HG03045 (cell line): ENCODE data around the gene KCNJ6.
"Not testable (repeated sequence)": the region's sequence is repeated elsewhere in the genome, so short reads cannot be mapped to it uniquely, and the experiment has no call there.

ENCODE experiments used
- ATAC-seq: cut with Tn5 transposase; IDR thresholded peaks from one replicate; pipeline ENCODE4 v1.9.1; 2021; ENCODE audit warnings: mild to moderate bottlenecking, moderate library complexity; ENCODE audit not compliant: unreplicated experiment

KCNJ6 gene, protein sequence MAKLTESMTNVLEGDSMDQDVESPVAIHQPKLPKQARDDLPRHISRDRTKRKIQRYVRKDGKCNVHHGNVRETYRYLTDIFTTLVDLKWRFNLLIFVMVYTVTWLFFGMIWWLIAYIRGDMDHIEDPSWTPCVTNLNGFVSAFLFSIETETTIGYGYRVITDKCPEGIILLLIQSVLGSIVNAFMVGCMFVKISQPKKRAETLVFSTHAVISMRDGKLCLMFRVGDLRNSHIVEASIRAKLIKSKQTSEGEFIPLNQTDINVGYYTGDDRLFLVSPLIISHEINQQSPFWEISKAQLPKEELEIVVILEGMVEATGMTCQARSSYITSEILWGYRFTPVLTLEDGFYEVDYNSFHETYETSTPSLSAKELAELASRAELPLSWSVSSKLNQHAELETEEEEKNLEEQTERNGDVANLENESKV

DNA sequence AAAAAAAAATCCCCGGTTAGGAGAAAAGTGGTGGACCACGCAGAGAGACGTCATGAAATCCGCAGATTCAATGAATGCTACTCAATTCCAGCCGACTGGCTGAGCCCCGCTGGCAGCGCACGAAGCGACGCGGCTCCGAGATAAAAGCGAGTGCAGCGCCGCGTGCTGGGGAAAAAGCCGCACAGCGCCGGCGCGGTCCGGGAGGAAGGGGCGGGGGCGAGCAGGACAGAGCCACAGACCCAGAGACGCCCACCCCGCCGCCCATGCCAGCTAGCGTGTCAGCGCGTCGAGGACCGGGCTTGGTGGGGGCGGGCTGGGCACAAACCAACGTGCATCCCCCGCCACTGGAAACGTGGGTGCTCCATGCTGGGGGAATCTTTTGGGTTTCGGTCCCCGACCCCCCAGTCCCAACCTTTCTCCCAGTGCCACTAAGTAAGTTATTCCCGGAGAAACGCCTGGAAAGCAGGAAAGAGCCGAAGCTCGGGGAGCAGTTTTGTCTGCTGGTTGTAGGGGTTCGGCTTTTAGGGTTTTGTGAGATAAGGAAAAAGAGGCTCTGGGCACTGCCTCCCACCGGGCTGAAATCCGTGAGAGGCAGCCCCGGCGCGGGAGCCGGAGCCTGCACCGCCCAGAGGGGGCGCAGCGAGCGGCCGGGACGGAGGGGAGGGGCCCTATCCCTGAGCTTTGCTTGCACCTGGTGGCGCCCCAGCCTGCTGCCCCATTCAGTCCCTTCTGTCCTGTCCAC is at the start of gene KCNJ6:
KCNJ6 (minus strand) TSS at position 148 of the 742 bp plus-strand sequence. CDS start 75,775 bp downstream, outside the sequence.
- no peak for ATAC-seq

DNA sequence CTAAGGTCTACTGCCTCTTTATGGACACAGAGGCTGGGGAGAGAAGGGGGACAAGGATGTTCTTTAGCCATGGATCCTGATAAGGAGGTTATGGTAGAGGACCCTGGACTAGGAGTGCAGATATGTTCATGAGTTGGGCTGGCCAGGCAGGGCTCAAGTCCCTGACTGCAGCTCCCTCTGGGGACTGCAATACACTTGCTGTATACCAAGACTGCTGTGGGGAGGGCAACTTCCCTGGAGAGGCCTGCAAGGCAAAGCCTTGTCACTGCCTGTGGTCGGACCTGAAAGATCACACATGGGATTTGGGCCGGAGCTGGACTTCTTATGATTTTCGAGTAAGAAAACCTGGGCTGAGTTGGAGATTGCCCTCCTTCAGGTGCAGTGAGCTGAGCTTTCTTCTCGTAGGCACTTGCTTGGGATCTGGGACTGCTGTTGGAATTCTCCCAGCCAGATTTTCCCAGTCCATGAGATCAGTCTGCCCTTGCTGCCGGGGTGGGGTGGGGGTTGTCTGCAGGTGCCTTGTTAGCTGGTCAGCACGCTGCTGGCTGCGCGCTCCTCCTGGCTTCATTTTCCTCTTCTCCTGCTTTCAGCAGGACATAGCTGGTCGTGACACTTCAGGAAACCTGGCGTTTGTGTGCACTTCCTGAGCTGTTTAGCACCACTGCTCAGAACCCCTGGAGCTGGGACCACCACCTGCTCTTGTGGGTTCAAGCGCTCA is 49.0 kb upstream of the KCNJ6 start:
- no peak for ATAC-seq

DNA sequence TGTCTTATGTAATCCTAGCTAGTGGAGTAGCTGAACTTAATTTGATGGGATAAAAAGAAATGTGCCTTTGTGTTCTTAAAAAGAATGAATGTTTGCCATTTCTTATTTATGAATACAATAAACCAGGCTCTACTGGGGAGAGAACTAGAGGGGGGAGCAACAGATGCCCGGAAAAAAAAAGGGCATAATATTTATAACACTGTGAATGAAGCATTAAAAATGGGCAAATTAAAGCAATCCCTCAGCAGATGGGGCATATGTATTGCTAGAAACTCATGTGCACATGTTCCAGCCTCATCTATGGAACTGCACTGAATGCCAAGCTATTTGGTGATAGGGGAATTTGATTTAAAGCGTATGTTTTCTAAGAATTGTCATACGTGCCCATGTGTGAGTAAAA is 42.3 kb upstream of the KCNJ6 start:
- no peak for ATAC-seq

DNA sequence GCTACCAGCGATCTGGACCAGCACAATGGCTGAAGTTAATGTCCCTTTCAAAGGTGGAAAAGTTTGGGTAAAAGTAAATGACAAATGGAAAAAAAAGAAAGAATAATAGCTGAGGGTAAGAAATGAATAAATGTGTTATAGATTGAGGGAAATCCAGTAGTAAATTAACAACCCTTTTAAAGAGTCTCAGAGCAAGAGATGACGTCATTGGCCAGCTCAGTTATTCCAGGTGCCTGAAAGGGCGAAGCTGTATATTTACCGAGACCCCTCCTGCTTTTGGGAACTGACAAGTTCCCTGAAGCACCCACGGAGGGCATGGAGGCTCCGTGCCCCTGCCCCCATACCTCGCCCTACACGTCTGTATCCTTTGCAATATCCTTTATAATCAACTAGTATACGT is 40.5 kb upstream of the KCNJ6 start:
- ATAC-seq, result no peak

DNA sequence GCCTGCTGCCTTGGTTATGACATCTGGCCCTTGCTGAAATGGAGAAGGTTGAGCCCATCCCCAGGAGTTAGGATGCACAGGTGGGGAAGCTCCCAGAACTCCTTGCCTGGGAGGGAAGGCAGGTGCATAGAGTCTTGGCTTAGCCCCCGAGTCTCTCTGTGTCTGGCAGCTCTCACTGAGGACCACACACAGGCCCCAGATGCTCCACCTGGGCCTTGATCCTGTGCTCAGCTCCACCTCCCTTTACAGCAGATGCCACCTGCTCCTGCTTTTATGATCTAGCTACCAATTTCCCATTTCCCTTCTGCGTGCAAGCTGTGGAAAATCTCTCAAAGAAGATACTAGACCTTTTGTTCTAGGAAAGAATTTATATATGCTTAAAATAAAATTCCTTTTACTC is 28.8 kb upstream of the KCNJ6 start:
- no peak for ATAC-seq

DNA sequence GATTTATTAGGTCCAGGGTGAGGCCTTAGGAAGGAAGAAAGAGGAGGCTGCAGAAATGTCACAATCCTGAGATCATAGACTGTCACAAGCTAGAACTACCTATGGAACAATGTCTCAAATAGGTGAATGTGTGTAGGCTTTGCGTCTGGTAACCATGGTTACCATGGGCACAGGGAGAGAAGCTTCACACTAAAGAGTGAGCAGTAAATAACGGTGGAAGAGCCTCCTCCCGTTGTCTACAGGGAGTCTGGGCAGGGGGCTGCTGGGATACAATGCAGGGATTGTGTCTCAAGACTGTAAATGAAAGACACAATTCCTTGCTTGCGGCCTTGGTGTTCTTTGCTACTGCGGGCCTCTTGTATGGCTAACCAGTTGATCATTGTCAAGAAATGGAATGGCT is 28.2 kb upstream of the KCNJ6 start:
- ATAC-seq, result no peak

DNA sequence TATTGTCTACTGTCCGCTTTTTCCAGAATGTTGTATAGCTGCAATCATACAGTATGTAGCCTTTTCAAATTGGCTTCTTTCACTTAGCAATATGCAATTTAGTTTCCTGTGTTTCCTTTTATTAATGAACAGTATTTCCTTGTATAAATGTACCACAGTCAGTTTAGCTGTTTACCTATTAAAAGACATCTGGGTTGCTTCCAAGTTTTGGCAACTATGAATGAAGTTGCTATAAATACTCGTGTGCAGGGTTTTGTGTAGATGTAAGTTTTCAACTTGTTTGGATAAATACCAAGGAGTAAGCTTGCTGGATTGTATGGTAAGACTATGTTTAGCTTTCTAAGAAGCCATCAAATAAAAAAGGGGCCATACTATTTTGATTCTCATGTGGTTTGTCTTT is 24.4 kb upstream of the KCNJ6 start:
- ATAC-seq, result no peak

DNA sequence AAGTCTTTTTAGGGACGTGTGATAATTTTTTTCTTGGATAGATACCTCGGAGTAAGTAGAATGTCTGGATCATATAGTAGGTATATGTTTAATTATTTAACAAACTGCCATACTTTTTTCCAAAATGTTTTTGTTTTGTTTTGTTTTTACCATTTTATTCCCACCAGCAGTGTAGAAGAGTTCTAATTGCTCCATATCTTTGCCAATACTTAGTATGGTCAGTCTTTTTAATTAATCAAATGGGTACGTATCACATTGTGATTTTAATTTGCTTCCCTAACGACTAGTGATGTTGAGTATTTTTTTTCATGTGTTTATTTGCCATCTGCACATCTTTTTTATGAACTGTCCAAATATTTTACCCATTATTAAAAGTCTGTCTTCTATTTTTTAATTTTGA is 23.6 kb upstream of the KCNJ6 start:
- ATAC-seq, result no peak

DNA sequence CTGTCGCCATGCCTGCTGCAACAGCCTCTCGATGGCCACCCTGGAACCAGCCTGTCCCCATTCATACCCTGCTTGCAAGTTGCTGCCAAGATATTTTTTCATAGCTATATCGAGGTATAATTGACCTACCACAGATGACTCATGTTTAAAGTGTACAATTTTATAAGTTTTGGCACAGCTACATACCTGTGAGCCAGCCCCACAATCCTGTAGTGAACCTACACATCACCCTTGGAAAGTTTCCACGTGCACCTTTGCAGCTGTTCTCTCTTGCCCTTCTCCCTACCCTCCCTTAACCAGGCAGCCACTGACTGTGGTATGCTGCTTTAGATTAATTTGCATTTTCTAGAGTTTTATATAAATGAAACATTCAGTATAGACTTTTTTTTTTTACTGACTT is 23.0 kb upstream of the KCNJ6 start:
- ATAC-seq, result no peak

DNA sequence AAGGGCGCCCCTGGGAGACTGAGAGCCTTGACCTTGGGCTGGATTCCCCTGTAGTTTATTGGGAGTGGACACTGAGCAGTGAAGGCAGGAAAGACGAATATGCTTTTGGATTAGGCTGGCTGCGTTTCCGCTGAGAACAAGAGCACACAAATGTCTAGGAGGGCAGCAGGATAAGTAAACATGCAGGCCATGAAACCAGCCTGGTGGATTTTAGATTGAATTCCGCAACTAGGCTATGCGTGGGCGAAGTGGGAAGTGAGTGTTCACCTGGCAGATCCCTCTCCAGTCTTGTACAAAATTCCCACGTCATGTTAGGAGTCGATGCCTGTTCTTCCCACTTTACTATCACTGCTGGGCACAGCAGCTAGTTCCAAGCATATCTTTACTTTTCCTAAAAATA is 21.4 kb upstream of the KCNJ6 start:
- ATAC-seq, result no peak

DNA sequence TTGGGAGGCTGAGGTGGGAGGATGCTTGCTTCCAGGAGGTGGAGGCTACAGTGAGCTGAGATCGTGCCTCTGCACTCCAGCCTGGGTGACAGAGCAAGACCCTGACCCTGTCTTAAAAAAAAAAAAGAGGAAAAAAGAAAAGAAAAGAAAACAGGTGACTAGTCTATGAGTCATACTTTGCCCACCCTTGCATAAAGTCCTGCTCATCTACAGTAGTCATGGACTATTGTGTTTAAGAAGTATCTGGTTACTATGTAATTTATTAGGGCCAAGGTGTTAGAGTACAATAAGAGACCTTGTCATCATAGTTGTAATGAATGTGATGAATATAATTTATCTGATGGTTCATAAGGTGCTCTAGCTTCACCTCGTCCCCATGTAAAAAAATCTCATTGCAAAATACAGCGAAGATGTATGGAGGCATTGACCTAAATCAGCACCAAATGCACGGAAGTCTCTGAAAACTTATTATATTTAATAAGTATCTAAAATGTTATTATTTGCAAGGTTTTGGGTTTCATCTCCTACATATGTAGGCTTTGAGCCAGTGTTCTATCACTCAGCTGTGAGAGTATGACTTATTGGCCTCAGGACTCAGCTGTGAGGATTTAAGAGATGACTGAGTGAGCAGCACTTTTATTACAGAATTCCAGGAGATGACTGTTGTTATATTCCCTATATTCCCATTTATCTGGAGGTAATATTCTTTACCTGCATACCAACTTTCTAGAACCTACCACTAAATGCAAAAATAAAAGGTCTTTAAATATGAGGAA is 19.9 kb upstream of the KCNJ6 start:
- no peak for ATAC-seq

DNA sequence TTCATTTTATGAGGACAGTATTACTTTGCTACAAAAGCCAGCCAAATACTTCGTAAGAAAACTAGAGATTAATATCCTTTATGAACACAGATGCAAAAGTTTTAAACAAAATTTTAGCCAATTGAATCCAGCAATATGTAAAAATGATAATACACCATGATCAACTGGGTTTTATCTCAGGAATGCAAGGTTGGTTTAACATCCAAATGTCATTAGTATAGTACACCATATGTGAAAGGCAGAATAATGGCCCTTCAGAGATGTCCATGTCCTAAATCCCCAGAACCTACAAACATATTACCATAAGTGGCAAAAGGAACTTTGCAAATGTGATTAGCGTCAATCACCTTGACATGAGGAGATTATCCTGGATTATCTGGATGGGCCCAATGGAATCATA is 16.7 kb upstream of the KCNJ6 start:
- no peak for ATAC-seq

DNA sequence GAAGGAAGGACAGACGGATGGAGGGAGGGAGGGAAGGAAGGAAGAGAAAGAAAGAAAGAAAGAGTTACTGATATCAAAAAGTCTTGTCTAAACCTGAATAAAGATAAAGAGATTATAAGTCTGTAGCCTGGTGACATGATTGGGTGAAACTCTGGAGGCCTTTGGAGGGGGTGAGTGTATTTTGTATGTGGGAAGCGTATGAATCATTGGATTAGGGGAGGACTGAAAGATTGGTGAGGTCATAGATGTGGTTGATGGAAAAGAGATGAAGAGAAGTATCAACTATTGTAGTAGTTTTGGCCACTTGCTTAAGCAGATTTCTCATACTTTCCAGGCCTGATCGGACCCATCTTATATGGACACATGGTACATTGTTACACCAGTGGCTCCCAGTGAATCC is 11.5 kb upstream of the KCNJ6 start:
- no peak for ATAC-seq

DNA sequence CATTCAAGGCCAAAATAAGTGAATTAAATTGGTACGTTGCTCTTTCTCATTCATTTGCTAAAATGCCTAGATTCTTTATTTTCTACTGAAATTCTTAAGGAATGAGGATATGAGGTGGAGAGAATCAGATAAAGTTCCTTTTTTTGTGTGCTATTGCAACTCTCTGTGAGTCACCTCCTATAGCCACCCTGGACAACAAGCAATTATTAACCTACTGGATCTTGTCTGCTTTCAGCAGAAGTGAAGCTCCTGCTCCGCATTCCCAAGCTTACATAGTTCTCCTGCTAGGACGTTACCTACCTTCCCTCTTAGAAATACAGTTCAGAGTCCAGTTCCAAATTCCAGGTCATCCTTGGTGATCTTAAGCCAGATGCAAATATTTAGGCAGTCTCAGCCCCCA is 4.8 kb upstream of the KCNJ6 start:
- ATAC-seq, result no peak

DNA sequence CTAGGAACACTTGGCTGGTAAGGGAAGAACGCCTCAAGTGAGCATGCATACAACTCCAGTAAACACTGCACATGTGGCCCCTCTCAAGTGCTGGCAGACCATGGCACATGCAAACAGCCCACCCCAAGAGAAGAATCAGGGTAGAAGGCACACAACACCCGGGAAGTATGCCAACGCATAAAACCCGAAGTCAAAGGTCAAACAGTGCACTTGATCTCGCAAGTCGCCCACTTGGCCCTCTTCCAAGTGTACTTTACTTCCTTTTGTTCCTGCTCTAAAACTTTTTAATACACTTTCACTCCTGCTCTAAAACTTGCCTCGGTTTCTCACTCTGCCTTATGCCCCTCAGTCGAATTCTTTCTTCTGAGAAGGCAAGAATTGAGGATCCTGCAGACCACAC is 4.0 kb upstream of the KCNJ6 start:
- not testable (repeated sequence) for ATAC-seq

DNA sequence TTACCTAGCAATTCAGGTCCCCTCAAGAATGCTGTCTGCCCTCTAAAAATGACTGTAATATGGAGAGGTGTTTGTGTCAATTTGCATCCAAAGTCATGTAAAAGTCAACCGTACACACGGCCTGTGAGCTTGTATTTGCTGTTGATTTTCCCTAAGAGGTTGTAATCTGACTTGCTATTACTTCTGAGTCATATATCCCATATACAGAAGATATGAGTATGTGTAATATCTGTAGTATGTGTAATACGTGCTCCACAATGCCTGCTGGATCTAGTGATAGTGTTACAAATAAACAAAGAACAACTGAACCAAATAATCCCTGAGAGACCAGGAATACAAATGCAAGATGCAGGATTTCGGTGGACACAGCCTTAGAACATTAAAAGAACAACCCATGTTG is 1.4 kb upstream of the KCNJ6 start:
- ATAC-seq, result no peak

DNA sequence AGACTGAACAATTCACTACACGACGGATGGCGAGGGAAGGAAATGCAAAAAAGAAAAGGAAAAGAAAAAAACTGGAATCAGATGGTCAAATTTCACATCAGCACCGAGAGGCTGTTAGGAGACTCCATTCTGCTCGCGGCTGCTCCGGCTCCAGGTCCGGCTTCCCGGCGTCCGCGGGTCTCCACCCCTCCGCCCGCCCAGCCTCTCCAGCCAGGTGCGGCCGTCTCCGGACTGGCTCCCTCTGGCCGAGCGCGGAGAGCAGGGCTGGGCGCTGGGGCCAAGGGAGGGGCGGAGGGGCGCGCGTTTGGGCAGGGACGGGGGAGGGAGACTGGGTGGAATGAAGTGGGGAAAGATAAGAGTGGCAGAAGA is 332 bp downstream of the KCNJ6 start:
- ATAC-seq, result no peak

DNA sequence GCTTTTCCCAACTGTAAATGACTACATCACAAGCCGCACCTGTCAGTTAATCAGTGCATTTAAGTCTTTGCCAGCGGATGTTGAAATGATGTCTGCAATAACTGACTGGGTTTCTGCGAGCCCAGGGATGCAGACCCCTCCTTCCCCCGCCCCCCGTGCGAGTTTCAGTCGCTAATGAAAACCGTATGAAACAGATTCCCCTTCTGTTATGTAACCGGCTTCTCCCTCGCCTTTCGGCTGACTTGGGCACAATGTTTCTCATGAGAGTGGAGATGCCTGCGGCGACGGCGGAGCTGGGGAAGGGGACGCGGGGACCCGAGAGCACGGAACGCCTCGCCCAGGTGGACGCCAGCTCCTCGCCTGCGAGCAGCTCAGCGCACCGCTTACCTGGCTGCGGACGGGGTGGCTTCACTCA is 753 bp downstream of the KCNJ6 start:
- ATAC-seq, result no peak

DNA sequence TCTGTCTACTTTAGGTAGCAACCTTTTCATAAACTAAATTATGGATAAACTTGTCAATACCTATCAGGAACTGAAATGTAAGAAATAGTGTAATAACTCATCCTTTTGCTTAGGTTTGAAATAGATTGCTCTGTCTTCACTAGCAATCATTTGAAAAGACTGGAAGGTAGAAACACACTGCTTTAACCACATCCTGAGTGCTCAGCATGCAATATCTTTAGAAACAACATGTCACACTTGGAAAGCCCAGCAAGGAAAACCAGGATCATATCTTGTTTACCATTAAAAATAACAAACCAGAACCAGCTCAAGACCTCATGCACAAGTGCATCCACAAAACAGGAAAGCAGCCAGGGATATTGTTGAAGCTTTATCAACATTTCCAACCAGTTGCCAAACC is 3.6 kb downstream of the KCNJ6 start:
- ATAC-seq, result no peak

DNA sequence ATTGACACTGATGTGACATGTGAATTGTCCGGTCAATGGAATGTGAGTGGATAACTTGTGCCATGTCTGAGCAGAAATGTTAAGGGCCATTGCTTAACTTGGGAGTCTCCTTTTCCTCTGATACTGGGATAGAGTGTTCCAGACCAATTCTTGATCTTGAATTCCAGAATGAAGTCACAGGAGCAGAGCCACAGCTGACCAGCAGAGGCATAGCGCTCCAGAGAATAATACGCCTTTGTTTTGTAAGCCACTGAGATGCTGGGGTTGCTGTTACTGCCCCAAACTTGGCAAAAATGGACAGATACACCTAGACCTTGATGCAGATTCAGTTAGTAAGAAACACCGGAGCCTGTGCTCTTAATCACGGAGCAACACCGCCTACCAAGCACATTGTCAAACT is 6.3 kb downstream of the KCNJ6 start:
- ATAC-seq, result no peak

DNA sequence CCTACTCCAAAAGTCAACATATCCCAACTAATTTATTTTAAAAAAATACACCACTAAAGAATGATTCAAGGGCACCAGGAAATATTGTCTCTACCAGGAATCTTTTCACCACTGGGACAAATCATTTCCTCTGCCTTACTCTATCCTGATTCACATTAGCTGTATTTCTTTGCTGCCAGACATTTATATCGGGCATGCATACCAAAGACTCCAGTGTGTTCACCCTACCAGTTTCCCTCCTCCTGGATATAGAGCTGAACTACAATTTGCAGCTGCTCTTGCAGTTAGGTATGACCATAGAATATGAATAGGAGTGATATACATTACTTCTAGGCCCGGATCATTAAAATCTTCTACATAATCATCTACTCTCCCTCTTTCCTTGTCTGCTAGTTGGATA is 7.6 kb downstream of the KCNJ6 start:
- no peak for ATAC-seq
